ENCODE data around the gene MRGPRX4.
"Not testable (repeated sequence)": the region's sequence is repeated elsewhere in the genome, so short reads cannot be mapped to it uniquely, and the experiment has no call there.

MRGPRX4 gene

DNA sequence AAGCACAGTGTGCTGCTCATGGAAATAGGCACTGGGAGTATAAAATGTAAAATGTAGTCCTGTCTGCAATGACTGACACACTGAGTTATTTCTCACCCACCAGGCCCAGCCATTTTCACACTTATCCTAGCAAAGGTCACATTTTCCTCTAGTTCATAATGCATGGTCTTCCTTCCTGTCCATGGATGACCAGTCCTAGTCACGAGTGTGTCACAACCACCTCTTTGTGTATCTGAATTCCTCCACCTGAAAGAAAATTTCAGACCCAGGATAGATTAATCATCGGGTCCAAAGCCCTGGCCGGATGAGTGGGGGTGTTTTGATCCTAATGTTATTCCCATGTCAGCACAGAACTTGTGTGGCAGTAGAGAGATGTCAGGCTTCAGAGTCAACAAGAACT is at the start of gene MRGPRX4:
MRGPRX4 (plus strand) TSS at position 172 of the 400 bp plus-strand sequence. CDS start 420 bp downstream, outside the sequence.
- no peak for DNase-seq

DNA sequence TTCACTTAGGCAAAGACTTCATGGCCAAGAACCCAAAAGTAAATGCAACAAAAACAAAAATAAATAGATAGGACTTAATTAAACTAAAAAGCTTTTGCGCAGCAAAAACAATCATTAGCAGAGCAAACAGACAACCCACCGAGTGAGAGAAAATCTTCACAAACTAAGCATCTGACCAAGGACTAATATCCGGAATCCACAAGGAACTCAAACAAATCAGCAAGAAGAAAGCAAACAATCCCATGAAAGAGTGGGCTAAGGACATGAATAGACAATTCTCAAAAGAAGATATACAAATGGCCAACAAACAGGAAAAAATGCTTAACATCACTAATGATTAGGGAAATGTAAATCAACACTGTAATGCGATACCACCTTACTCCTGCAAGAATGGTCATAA is 41.5 kb upstream of the MRGPRX4 start:
- not testable (repeated sequence) for DNase-seq

DNA sequence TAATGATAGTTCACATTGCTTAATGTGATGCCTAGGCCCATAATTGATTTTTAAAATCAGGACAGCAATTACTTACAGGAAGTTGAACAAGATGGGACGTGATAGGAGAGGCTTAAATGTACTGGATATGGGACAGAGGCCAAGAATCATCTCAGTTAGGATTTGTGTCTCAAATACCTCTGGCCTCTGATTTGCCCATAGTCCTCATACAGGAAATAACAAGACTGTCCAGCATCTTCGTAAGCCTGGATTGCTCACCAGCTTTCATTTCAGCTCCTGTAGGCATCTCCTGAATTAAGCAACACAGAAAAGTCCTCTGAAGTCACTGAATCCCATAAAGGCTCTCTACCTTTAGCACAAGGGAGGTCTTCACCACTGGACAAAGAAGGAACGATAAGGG is 40.3 kb upstream of the MRGPRX4 start, which contains the start of gene MRGPRX3:
MRGPRX3 (plus strand) TSS at position 231 of the 400 bp plus-strand sequence. CDS start 4,632 bp downstream, outside the sequence.
- DNase-seq = no peak

DNA sequence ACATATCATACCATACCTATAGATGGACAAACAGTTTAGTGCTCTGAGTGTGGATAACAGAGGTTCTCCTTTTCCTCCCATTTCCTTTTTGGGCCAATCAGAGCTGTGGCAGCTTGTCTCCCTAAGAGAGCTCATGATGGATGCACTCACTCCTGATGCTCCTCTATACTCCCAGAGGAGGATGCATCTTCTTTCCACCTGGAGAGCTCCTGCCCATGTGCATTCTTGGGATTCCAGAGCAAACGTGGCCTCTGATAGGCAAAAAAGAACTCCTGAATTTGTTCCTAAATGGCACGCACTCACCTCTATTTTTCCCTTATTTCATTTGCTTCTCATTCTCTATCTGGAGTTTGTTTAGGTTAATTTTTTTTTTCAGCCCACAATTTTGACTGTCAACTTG is 37.3 kb upstream of the MRGPRX4 start:
- DNase-seq = no peak

DNA sequence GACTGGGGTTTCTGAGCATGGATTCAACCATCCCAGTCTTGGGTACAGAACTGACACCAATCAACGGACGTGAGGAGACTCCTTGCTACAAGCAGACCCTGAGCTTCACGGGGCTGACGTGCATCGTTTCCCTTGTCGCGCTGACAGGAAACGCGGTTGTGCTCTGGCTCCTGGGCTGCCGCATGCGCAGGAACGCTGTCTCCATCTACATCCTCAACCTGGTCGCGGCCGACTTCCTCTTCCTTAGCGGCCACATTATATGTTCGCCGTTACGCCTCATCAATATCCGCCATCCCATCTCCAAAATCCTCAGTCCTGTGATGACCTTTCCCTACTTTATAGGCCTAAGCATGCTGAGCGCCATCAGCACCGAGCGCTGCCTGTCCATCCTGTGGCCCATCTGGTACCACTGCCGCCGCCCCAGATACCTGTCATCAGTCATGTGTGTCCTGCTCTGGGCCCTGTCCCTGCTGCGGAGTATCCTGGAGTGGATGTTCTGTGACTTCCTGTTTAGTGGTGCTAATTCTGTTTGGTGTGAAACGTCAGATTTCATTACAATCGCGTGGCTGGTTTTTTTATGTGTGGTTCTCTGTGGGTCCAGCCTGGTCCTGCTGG is 35.3 kb upstream of the MRGPRX4 start:
- no peak for DNase-seq

DNA sequence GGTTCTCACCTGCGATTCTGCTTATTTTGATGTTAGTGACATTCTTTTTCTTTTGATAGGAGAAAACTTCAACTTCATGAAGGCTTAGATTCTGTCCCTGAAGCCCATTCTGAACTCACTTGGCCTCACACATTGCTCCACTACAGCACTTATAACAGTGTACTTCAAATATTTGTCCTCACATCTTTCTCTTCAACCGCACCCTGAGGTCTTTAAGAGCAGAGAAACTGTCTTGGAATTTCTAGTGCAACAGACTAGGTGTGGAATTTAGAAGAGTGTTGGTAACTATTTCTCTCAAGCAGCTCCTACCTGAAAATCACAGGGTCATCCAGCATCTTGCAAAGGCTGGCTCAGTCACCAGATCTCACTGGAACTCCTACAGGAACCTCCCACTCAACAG is 32.5 kb upstream of the MRGPRX4 start:
- DNase-seq = no peak

DNA sequence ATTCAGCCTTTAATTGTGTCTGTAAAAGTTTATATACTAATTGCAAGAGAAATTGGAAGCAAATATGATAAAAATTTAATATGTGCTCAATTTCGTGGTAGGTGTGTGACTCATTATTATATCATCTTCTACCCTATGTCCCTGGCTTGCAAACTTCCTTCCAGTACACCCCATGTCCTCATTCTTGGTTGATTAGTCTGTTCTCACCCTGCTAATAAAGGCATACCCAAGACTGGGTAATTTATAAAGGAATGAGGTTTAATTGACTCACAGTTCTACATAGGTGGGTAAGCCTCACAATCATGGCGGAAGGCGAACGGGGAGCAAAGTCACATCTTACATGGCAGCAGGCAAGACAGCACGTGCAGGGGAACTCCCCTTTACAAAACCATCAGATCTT is 28.4 kb upstream of the MRGPRX4 start:
- DNase-seq = no peak

DNA sequence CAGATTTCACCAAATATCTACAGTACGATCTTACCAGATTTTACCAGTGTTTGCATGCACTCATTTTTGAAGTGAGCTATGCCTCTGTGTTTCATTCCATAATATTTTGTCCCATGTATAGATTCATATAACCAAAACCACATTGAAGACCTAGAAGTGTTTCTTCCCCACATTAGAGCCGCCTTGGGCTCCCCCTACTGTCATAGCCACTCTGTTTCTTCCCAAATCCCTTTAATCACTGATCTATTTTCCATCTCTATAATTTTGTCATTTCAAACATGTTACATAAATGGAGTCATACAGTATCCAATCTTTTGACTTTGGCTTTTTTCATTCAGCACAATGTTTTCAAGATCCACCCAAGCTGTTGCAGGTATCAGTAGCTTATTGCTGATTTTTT is 27.6 kb upstream of the MRGPRX4 start:
- DNase-seq = no peak

DNA sequence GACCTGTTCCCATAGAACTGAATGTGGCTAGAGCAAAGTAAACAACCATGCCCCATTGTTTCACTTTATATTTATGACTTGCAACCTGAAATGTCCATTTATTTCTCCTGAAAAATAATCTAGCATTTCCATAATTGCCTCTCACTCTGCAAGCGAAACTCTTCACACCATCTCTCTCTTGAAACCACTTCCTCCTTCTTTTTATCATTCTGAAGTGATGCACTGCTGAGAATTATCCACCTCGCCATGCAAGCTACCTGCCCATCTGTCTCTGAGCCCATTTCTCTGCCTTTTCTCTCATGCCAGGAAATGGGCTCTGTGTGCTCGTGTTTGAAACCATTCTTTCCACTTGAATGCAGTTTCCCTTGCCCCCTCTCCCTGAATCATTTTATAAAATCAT is 26.8 kb upstream of the MRGPRX4 start:
- no peak for DNase-seq

DNA sequence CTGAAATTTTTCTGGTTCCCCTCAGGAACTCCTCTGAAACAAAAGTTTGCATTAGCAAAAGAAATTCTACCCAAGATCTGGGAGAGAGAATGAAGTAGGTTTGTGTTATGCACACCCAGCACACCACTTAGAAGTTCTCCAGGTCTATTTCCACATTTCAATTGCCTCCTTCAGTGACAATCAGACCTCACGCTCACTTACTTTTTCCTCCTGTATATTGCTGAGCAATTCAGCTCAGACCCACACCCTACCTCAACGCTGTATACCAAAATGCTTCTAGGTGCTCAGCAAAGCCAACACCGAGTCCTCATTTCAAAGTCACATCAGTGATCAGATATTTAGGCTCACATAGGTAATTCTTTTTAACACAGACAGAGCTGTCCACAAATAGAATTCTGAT is 21.1 kb upstream of the MRGPRX4 start:
- DNase-seq = no peak

DNA sequence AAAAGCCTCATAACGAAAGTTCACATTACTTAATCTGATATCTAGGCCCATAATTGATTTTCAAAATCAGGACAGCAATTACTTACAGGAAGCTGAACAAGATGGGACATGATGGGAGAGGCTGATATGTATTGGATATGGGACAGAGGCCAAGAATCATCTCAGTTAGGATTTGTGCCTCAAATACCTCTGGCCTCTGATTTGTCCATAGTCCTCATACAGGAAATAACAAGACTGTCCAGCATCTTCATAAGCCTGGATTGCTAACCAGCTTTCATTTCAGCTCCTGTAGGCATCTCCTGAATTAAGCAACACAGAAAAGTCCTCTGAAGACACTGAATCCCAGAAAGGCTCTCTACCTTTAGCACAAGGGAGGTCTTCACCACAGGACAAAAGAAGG is 4.3 kb upstream of the MRGPRX4 start:
- DNase-seq = no peak

DNA sequence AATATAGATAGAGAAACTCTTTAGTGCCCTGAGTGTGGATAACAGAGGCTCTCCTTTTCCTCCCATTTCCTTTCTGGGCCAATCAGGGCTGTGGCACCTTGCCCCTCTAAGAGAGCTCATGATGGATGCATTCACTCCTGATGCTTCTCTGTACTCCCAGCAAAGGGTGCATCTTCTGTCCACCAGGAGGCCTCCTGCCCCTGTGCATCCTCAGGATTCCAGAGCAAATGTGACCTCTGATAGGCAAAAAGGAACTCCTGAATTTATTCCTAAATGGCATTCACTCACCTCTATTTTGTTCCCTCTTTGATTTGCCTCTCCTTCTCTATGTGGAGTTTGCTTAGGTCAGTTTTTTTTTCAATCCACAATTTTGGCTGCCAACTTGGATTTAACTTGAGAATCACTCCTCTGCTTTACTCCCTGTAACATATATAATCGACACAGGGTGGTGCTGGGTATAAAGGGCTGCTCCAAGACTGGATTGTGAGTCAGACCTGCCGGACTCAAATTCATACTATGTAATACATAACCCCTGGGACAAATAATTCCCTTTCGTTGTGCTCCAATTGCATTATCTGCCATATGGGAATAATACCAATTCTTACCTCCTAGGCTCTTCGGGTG is 1.1 kb upstream of the MRGPRX4 start:
- DNase-seq = no peak

DNA sequence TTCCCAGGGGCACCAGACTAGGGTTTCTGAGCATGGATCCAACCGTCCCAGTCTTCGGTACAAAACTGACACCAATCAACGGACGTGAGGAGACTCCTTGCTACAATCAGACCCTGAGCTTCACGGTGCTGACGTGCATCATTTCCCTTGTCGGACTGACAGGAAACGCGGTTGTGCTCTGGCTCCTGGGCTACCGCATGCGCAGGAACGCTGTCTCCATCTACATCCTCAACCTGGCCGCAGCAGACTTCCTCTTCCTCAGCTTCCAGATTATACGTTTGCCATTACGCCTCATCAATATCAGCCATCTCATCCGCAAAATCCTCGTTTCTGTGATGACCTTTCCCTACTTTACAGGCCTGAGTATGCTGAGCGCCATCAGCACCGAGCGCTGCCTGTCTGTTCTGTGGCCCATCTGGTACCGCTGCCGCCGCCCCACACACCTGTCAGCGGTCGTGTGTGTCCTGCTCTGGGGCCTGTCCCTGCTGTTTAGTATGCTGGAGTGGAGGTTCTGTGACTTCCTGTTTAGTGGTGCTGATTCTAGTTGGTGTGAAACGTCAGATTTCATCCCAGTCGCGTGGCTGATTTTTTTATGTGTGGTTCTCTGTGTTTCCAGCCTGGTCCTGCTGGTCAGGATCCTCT is 709 bp downstream of the MRGPRX4 start:
- DNase-seq = no peak

DNA sequence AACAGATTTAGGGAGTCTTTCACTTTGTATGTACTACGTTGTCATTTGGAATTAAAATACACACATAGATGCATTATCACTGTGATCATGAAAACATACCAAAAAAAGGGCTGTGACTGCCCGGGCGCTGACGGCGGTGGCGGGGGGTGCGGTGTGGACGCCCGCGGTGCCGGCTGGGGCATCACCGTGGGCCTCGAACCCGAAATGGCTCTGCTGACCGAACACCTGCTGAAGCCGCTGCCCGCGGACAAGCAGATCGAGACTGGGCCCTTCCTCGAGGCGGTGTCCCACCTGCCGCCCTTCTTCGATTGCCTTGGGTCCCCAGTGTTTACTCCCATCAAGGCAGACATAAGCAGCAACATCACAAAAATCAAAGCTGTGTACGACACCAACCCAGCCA is 16.2 kb downstream of the MRGPRX4 start:
- no peak for DNase-seq

DNA sequence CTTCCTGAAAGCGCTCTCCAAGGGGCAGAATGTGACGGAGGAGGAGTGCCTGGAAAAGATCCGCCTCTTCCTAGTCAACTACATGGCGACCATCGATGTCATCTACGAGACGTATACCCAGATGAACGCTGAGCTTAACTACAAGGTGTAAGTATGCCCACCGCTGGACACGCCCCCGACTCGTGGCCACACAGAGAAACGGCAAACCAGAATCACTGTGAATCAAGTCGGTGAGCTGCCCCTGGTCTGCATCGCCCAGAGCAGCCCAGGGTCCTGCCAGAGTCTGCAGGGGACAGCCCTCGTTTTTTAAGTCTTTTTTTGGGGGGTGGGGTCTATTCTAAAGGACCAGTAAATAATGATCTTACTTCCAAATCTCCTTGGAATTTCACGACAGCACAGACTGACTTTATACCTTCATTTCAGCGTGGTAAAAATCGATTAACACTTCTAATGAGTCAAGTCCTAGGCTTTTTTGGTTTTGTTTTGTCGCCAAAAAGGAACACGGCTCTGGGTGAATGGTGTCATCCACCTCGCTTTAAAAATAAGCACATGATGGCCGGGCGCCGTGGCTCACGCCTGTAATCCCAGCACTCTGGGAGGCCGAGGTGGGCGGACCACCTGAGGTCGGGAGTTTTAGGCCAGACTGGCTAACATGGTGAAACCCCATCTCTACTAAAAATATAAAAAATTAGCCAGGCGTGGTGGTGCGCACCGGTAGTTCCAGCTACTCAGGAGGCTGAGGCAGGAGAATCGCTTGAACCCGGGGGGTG is 17.0 kb downstream of the MRGPRX4 start:
- DNase-seq = not testable (repeated sequence)

DNA sequence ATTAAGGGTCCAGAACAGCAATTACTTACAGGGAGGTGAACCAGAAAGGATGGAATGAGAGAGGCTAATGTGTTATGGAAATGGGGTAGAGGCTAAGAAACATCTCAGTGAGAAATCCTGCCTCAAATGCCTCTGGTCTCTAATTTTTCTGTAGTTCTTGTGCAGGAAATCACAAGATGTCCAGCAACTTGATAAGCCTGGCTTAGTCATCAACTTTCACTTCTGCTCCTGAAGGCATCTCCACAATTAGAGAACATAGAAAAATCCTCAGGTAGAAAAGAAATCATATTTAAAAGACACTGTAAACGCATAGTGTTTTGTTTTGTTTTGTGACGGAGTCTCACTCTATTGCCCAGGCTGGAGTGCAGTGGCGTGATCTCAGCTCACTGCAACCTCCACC is 18.7 kb downstream of the MRGPRX4 start:
- no peak for DNase-seq

DNA sequence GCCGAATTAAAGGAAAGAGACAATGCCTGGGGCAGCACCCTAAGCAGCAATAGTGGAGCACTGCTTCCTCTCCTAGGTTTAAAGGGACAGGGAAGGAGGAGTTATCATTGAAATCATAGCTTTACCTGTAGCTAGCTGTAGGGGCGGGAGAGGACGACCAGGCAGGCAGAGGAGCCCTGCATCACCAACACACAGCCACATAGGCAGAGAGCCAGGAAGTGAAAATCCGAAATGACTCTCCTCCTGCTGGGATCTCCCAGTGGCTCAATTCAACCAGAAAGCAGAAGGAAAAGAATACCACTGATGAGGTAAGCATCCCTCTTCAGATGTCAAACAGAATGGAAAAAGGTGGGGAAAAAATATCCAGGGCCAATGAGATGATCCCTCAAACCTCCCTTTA is 20.4 kb downstream of the MRGPRX4 start:
- DNase-seq = no peak

DNA sequence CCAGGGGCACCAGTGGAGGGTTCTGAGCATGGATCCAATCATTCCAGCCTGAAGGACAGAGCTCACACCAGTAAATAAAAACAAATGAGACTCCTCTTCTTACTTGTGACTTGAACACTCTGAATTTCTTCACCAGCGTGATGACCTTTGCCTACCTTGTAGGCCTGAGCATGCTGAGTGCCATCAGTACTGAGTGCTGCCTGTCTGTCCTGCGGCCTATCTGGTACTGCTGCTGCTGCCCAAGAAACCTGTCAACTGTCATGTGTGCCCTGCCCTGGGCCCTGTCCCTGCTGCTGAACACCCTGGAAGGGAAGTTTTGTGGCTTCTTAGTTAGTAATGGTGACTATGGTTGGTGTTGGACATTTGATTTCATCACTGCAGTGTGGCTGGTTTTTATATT is 23.9 kb downstream of the MRGPRX4 start:
- DNase-seq = no peak

DNA sequence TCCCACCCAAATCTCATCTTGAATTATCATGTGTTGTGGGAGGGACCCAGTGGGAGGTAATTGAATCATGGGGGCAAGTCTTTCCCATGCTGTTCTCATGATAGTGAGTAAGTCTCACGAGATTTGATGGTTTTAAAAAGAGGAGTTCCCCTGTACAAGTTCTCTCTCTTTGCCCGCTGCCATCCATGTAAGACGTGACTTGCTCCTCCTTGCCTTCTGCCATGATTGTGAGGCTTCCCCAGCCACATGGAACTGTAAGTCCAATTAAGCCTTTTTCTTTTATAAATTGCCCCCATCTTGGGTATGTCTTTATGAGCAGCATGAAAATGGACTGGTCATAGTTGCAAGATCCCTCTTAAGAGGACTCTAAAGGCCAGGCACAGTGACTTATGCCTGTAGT is 25.1 kb downstream of the MRGPRX4 start:
- DNase-seq = not testable (repeated sequence)

DNA sequence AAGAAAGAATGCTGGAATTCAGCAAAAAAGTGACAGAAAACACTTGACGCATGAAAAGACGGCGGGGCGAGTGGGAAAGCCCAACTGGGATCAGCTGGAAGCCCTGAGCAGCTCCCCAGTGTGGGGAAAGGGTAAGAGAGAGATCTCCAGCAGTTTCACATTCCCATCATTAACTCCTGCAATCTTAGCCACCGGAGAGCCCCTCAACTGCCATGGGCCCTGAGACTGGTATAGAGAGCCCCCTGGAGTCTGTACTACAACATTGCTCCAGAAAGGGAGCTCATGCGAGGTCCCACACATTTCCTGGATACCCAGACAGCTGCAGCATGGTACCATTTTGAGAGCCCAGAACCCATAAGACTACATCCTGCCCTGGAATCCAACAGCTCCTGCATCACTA is 31.1 kb downstream of the MRGPRX4 start:
- DNase-seq = no peak

DNA sequence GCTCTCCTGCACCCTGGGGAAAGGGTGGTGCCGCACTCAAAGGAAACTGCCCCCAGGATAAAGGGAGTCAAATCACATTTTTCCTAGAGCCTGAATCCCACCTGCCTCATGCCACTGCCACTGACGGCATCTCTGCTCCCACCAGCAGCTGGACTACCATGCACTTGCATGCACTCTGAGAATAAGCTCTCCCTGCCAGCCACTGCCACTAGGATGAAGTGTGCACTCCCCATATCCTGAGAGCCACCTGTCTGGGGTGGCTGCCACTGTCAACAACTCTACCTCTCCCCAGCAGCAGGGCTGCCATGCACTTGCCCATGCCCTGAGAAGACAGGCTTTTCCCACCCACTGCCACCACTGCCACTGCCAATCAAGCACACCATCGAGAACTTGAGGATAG is 31.6 kb downstream of the MRGPRX4 start:
- no peak for DNase-seq

DNA sequence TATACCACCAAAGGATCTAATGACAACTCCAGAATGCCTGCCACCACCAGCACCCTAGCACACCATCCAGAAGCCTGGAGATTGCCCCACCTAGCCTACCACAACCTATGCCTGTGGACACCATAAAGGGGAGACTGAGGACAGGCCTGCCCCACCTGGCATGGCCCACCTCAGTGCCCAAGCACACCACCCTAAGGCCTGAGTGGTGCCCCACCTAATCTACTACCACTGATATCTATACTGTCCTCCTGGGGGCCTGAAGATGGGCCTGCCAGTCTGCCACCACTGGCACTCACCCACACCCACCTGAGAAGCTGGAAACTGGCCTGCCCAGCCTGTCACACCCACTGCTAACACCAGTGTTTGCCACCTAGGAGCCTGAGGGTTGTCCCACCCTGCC is 32.1 kb downstream of the MRGPRX4 start:
- DNase-seq = no peak

DNA sequence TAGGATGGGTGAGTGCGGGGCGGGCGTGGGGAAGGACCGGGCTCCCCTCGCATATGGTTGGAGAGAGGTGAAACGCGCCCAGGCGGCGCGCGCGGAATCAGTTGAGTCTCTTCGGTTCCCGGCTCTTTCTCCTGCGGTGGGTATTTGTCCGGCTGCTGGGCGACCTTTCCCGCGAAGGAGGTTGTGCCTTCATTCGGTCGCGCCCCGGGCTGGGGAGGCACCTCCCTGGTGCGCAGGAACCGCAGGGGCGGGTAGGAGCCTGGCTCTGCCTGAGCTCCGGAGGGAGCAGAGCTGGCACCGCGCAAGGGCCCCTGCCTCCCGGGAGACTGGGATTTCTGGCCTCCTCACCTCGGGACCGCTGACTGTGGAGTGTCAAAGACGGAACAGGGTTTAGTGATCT is 36.4 kb downstream of the MRGPRX4 start:
- no peak for DNase-seq
